MCF 10A (cell line): ENCODE measurements around the gene MAPK14. TPM values are rescaled to one million over a fixed set of nuclear protein-coding genes. Genes with fewer than 3 reads are reported as not detected.

Experiments used
- BruUV-seq: library from RNA; stranded (reverse); fragments of 400-500 nt; replicated peaks from 2 replicates; lab custom pipeline; 2021; lab: Mats Ljungman, UMichigan
- CTCF ChIA-PET: fragments of 300-600 bp; sonication (Branson Sonifier 250); formaldehyde crosslinking; extraction: SDS; loops from one replicate; lab custom pipeline; 2021; ENCODE audit warnings: antibody characterized with exemption, inconsistent platforms; lab: Yijun Ruan, JAX
- POLR2A ChIA-PET: fragments of 300-600, 350-650 bp; sonication (Branson Sonifier 250); formaldehyde crosslinking; extraction: SDS; loops from one replicate; lab custom pipeline; 2020; ENCODE audit warnings: antibody characterized with exemption, inconsistent platforms; lab: Yijun Ruan, JAX
- DNase-seq: peaks from one replicate; pipeline ENCODE4 v3.0.0-alpha.2; 2018; ENCODE audit not compliant: unreplicated experiment
- H3K27ac Mint-ChIP-seq: one replicate; pipeline ENCODE4 v1.8.0; 2022; ENCODE audit warnings: mild to moderate bottlenecking, low read depth, mixed read lengths; ENCODE audit not compliant: unreplicated experiment
- H3K27me3 Mint-ChIP-seq: one replicate; pipeline ENCODE4 v1.8.0; 2022; ENCODE audit warnings: mixed read lengths; ENCODE audit not compliant: insufficient read depth, unreplicated experiment
- H3K36me3 Mint-ChIP-seq: one replicate; pipeline ENCODE4 v1.8.0; 2022; ENCODE audit warnings: mild to moderate bottlenecking, moderate library complexity, mixed read lengths; ENCODE audit not compliant: insufficient read depth, unreplicated experiment
- H3K4me1 Mint-ChIP-seq: one replicate; pipeline ENCODE4 v1.8.0; 2022; ENCODE audit warnings: mixed read lengths; ENCODE audit not compliant: insufficient read depth, unreplicated experiment
- H3K4me3 Mint-ChIP-seq: one replicate; pipeline ENCODE4 v1.8.0; 2022; ENCODE audit warnings: mild to moderate bottlenecking, moderate library complexity, mixed read lengths; ENCODE audit not compliant: unreplicated experiment
- H3K9me3 Mint-ChIP-seq: one replicate; pipeline ENCODE4 v1.8.0; 2022; ENCODE audit warnings: mixed read lengths; ENCODE audit not compliant: unreplicated experiment
- intact Hi-C: fragments of 100-400 bp; cut with micrococcal nuclease; formaldehyde crosslinking; loops from 2 replicates; pipeline ENCODE4 v1.14.1; 2022
- total RNA-seq: library from RNA; stranded (reverse); gene quantifications from 2 replicates; pipeline ENCODE4 v1.2.3, GENCODE V29; 2022
- TF ChIP-seq, protein P1 (sequence below): fragments of 200-600 bp; IDR thresholded peaks from one replicate; pipeline ENCODE4 v1.8.0; 2022; ENCODE audit warnings: antibody characterized with exemption, mild to moderate bottlenecking; ENCODE audit not compliant: unreplicated experiment

The MAPK14 gene
- total RNA-seq, 1 experiment from 2014 or later = 42.9 TPM

- Mint-ChIP-seq H3K27me3 (peaks cover 8% of the 10 kb centered on the region), H3K4me3 (no peak overlapping the region), H3K27ac (no peak overlapping the region), H3K4me1 (no peaks in the 10 kb centered on the region), H3K9me3 (peaks cover 19% of the 10 kb centered on the region), H3K36me3 (no peaks in the 10 kb centered on the region)
- BruUV-seq = no TSS peak
- ChIA-PET POLR2A (no interaction called here), CTCF (no interaction called here)
- DNase-seq = no peak
- intact Hi-C loops = no loop called here
- TF ChIP-seq, protein P1, sequence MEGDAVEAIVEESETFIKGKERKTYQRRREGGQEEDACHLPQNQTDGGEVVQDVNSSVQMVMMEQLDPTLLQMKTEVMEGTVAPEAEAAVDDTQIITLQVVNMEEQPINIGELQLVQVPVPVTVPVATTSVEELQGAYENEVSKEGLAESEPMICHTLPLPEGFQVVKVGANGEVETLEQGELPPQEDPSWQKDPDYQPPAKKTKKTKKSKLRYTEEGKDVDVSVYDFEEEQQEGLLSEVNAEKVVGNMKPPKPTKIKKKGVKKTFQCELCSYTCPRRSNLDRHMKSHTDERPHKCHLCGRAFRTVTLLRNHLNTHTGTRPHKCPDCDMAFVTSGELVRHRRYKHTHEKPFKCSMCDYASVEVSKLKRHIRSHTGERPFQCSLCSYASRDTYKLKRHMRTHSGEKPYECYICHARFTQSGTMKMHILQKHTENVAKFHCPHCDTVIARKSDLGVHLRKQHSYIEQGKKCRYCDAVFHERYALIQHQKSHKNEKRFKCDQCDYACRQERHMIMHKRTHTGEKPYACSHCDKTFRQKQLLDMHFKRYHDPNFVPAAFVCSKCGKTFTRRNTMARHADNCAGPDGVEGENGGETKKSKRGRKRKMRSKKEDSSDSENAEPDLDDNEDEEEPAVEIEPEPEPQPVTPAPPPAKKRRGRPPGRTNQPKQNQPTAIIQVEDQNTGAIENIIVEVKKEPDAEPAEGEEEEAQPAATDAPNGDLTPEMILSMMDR = no peak
Observed at GRCh38 chr6:36147294-36147693, 119.7 kb downstream of the MAPK14 start.

- no peak for DNase-seq
- Mint-ChIP-seq H3K4me3 (no peak overlapping the region), H3K4me1 (no peaks in the 10 kb centered on the region), H3K27me3 (peaks cover 9% of the 10 kb centered on the region), H3K9me3 (peaks cover 19% of the 10 kb centered on the region), H3K27ac (no peak overlapping the region), H3K36me3 (no peaks in the 10 kb centered on the region)
- no TSS peak for BruUV-seq
- ChIA-PET CTCF (interaction anchor here (0.6 to 0.7 kb wide), 2 partner anchors 46 to 383 kb away, joined by 3 to 4 read pairs; no protein-coding TSS in a partner anchor), POLR2A (no interaction called here)
- intact Hi-C loops = no loop called here
- TF ChIP-seq, protein P1 = no peak
Observed at GRCh38 chr6:36149476-36149875, 121.9 kb downstream of the MAPK14 start.

- ChIA-PET CTCF (interaction anchor here (0.7 kb wide), 1 partner anchor 384 kb away, joined by 4 read pairs; no protein-coding TSS in a partner anchor), POLR2A (interaction anchor here (1.0 kb wide), 1 partner anchor 29 kb away, joined by 3 read pairs; no protein-coding TSS in a partner anchor)
- H3K4me3 Mint-ChIP-seq = no peak overlapping the region
Observed at GRCh38 chr6:36150283-36150682, 122.7 kb downstream of the MAPK14 start.

DNA sequence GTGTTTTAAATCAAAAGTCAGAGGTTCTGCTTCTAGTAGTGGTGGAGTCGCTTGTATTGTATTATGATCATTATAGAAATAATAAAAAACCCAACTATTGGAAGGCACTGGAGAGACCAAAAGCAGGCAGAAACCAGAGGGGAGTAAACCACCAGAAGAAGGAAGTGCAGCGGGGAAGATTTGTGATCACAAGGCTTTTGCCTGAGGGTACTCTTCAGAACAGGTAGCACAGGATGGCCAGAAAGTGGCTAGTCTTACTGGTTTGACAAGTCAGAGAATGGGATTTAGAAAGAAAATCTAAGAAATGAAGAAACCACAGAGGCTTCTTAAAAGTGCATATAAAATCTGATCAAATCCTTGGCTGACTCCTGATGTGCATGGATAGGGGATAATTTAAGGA, 126.7 kb downstream of the MAPK14 start:
- Mint-ChIP-seq H3K36me3 (peaks cover 5% of the 10 kb centered on the region), H3K9me3 (peaks cover 11% of the 10 kb centered on the region), H3K27me3 (peaks cover 6% of the 10 kb centered on the region), H3K4me3 (no peak overlapping the region), H3K4me1 (no peaks in the 10 kb centered on the region), H3K27ac (no peak overlapping the region)
- no TSS peak for BruUV-seq
- POLR2A ChIA-PET = no interaction called here
- TF ChIP-seq, protein P1 = no peak
- no peak for DNase-seq
- CTCF ChIA-PET = no interaction called here
- intact Hi-C loops = no loop called here

More at GRCh38 chr6:36150283-36150682, 122.7 kb downstream of the MAPK14 start:
- no TSS peak for BruUV-seq
- Mint-ChIP-seq H3K36me3 (peaks cover 5% of the 10 kb centered on the region), H3K4me1 (no peaks in the 10 kb centered on the region), H3K27ac (no peak overlapping the region), H3K9me3 (peaks cover 19% of the 10 kb centered on the region), H3K27me3 (peaks cover 14% of the 10 kb centered on the region)
- intact Hi-C loops = no loop called here
- TF ChIP-seq, protein P1 = no peak
- no peak for DNase-seq
